Esophagus muscularis mucosa (tissue), 4 donors: Measurements from ENCODE around the gene LMNTD2. TPM values are rescaled to one million over a fixed set of nuclear protein-coding genes. Genes with fewer than 3 reads are reported as not detected.

ENCODE experiments used
- DNase-seq: peaks from one replicate; pipeline ENCODE4 v3.0.0-alpha.2; 2017; ENCODE audit errors: extremely low spot score
- H3K27ac ChIP-seq, 4 donors: fragments of 200-600 bp; sonication (generic); replicated peaks in 1 of 4; 1 replicate in 3 of 4; 2 replicates in 1 of 4; pipeline ENCODE4 v1.5.1; 2016 to 2019; ENCODE audit warnings: mild to moderate bottlenecking in 1 of 4
- H3K27me3 ChIP-seq, 4 donors: fragments of 200-600 bp; sonication (generic); one replicate each; pipeline versions ENCODE4 v1.5.1 to v1.6.0; 2016 to 2019
- H3K36me3 ChIP-seq, 4 donors: fragments of 200-600 bp; sonication (generic); one replicate each; pipeline ENCODE4 v1.5.1; 2016 to 2019
- H3K4me1 ChIP-seq, 4 donors: fragments of 200-600 bp; sonication (generic); one replicate each; pipeline ENCODE4 v1.5.1; 2016 to 2019
- H3K4me3 ChIP-seq, 4 donors: fragments of 200-600 bp; sonication (generic); 1 replicate in 2 of 4; 2 replicates in 2 of 4; pipeline ENCODE4 v1.5.1; 2016 to 2019; ENCODE audit warnings: mild to moderate bottlenecking in 4 of 4, moderate library complexity in 1 of 4
- H3K9me3 ChIP-seq, 4 donors: fragments of 200-600 bp; sonication (generic); 1 replicate in 3 of 4; 2 replicates in 1 of 4; pipeline ENCODE4 v1.5.1; 2016 to 2019
- CTCF ChIP-seq, 3 experiments: fragments of 200-600 bp in 2 of 3; fragments of 450-650 bp in 1 of 3; sonication (generic) in 2 of 3; IDR thresholded peaks; one replicate each; pipeline ENCODE4 v1.5.1; 2017 to 2019; ENCODE audit warnings: antibody characterized with exemption in 3 of 3, mild to moderate bottlenecking in 2 of 3, moderate library complexity in 1 of 3
- EP300 ChIP-seq: sonication (generic); formaldehyde crosslinking; IDR thresholded peaks from one replicate; pipeline ENCODE4 v1.6.1; 2017; ENCODE audit warnings: antibody characterized with exemption
- POLR2A ChIP-seq: fragments of 450-650 bp; IDR thresholded peaks from one replicate; pipeline ENCODE4 v1.6.1; 2017; ENCODE audit warnings: antibody characterized with exemption, moderate library complexity, mild to moderate bottlenecking, low read depth
- POLR2AphosphoS5 ChIP-seq, 2 donors: sonication (generic); formaldehyde crosslinking; IDR thresholded peaks; one replicate each; pipeline ENCODE4 v1.6.1; 2017; ENCODE audit warnings: antibody characterized with exemption in 2 of 2
- WGBS: methylation state at CpG from one replicate; pipeline ENCODE4 v1.1.5; 2018; 5-methylcytosine and 5-hydroxymethylcytosine counted together
- intact Hi-C: fragments of 100-400 bp; cut with DNase I; formaldehyde crosslinking; loops from one replicate; pipeline ENCODE4 v1.15.1; 2023
- total RNA-seq, 4 donors: library from RNA; depleted of rRNA; stranded (reverse); fragments of >200 nt; gene quantifications; one replicate each; pipeline versions ENCODE4 v1.1.0 to v1.2.1, GENCODE V29; 2016

LMNTD2 gene
- total RNA-seq, 4 donors from 2014 or later, result 0.52 to 3.1 (median 1.7) TPM

GRCh38 chr11:578276-579035 lies 17.9 kb upstream of the LMNTD2 start:
- DNase-seq, result no peak
- WGBS, result 76% methylated on average over 19 of the region's 21 CpGs

GRCh38 chr11:577611-577894 lies 17.0 kb upstream of the LMNTD2 start:
- Histone ChIP-seq H3K4me1 (peaks cover 54 to 68% (median 59%) of the 10 kb centered on the region in 4 donors), H3K4me3 (peak overlapping the region; percentile 64 to 94 (median 76))

More at GRCh38 chr11:578276-579035, 17.9 kb upstream of the LMNTD2 start:
- Histone ChIP-seq H3K27ac (no peak overlapping the region), H3K36me3 (peaks cover 19 to 24% (median 19%) of the 10 kb centered on the region in 4 donors), H3K4me1 (peaks cover 54 to 68% (median 59%) of the 10 kb centered on the region in 4 donors), H3K4me3 (peak overlapping the region; percentile 64 to 94 (median 76)), H3K27me3 (no peaks in the 10 kb centered on the region), H3K9me3 (no peaks in the 10 kb centered on the region)
- TF ChIP-seq EP300 (no peak), CTCF (IDR thresholded peaks at IDR 0.05) (no peak), POLR2A (no peak), POLR2AphosphoS5 (IDR thresholded peaks at IDR 0.05) (no peak)
- intact Hi-C loops, result no loop called here

GRCh38 chr11:576811-577610 lies 16.5 kb upstream of the LMNTD2 start:
- Histone ChIP-seq H3K4me1 (peaks cover 54 to 68% (median 59%) of the 10 kb centered on the region in 4 donors), H3K9me3 (no peaks in the 10 kb centered on the region), H3K27me3 (no peaks in the 10 kb centered on the region), H3K4me3 (peak overlapping the region; percentile 64 to 94 (median 76)), H3K36me3 (peaks cover 4 to 9% (median 5%) of the 10 kb centered on the region in 4 donors), H3K27ac (peak overlapping the region; percentile 91 to 94 (median 94))
- intact Hi-C loops, result no loop called here
- WGBS, result 7% methylated on average over 29 of the region's 48 CpGs
- no peak for DNase-seq
- TF ChIP-seq POLR2A (no peak), EP300 (no peak), POLR2AphosphoS5 (IDR thresholded peaks at IDR 0.05) (no peak), CTCF (IDR thresholded peaks at IDR 0.05) (no peak)

More at GRCh38 chr11:577611-577894, 17.0 kb upstream of the LMNTD2 start:
- DNase-seq, result no peak
- 59% methylated on average over 6 of the region's 6 CpGs for WGBS
- intact Hi-C loops, result no loop called here
- peak overlapping the region in 3 of 4 donors; percentile 94 for H3K27ac ChIP-seq
- TF ChIP-seq CTCF (IDR thresholded peaks at IDR 0.05), result no peak
- TF ChIP-seq POLR2AphosphoS5 (IDR thresholded peaks at IDR 0.05), result no peak
- no peak for TF ChIP-seq POLR2A
- no peak for TF ChIP-seq EP300
- no peaks in the 10 kb centered on the region for H3K9me3 ChIP-seq
- peaks cover 10 to 15% (median 10%) of the 10 kb centered on the region in 4 donors for H3K36me3 ChIP-seq
- no peaks in the 10 kb centered on the region for H3K27me3 ChIP-seq

DNA sequence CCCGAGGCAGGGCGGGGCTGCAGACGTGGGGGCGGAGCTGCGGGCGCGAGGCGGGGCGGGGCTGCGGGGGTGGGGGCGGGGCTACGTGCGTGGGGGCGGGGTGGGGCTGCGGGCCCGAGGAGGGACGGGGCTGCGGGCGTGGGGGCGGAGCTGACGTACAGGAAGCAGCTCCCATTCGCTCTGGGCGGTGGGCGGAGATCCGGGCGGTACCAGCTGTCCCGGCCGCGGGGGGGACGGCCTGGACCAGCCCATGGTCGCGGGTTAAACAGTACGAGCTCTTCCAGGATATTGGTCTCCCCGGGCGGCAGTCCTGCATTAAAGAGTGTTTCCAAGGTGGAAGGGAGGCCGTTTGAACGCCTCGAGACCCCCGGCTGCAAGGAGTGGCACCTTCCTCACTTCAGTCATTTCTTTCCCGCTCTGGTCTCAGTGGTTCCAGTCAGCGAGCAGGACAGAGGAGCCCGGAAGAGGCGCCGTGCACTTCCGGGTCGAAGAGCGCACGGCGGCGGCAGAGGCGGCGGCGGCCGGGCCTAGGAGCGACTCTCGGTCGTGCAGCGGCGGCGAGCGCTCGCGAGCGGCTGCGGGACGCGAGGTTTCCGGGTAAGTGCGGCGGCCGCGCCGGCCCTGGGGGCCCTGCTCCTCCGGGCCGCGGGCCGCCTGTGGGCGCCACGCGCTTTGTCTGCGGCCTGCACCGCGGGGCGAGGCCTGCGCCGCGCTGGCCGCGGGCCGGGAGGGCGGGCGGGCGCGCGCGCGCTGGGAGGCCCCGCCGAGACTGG lies 15.6 kb upstream of the LMNTD2 start, which contains the start of gene PHRF1:
Gene PHRF1 (plus strand): TSS at position 475 of the 773 bp plus-strand sequence. CDS start 5,043 bp downstream, outside the sequence.
- DNase-seq, result peak; percentile 98
- Histone ChIP-seq H3K9me3 (no peaks in the 10 kb centered on the region), H3K27ac (peak within 1 kb of the TSS; percentile 91 to 94 (median 94)), H3K4me3 (peak within 1 kb of the TSS; percentile 64 to 94 (median 76)), H3K4me1 (peaks cover 49 to 62% (median 55%) of the 10 kb centered on the region in 4 donors), H3K36me3 (peaks cover 0 to 1% (median 0%) of the 10 kb centered on the region in 4 donors), H3K27me3 (no peaks in the 10 kb centered on the region)
- TF ChIP-seq EP300, result peak; percentile 49
- no peak for TF ChIP-seq CTCF (IDR thresholded peaks at IDR 0.05)
- TF ChIP-seq POLR2A, result peak; percentile 71
- TF ChIP-seq POLR2AphosphoS5 (IDR thresholded peaks at IDR 0.05), result peak; percentile 84 to 89
- intact Hi-C loops, result no loop called here
- WGBS, result 1% methylated on average over 32 of the region's 99 CpGs
